OCI-LY7 (cell line): ENCODE data around the gene DNAAF3. TPM values are rescaled to one million over a fixed set of nuclear protein-coding genes. Genes with fewer than 3 reads are reported as not detected.

Experiments
- BruUV-seq: library from RNA; stranded (reverse); fragments of 400-500 nt; replicated peaks from 2 replicates; lab custom pipeline; 2021; lab: Mats Ljungman, UMichigan
- CTCF ChIA-PET: fragments of 300-600 bp; sonication (Branson Sonifier 250); formaldehyde crosslinking; loops from one replicate; lab custom pipeline; 2022; ENCODE audit warnings: antibody characterized with exemption; ENCODE audit not compliant: unreplicated experiment; lab: Charles Lee
- POLR2A ChIA-PET: fragments of 300-600 bp; sonication (Branson Sonifier 250); formaldehyde crosslinking; loops from one replicate; lab custom pipeline; 2022; ENCODE audit warnings: antibody characterized with exemption; lab: Charles Lee
- DNase-seq: peaks from one replicate; pipeline ENCODE4 v3.0.0-alpha.2; 2015; ENCODE audit warnings: low spot score
- H2AFZ ChIP-seq: fragments of 200-600 bp; sonication (generic), shearing (Covaris generic); 2 replicates; pipeline ENCODE4 v1.6.1; 2014; ENCODE audit warnings: mild to moderate bottlenecking, antibody characterized with exemption, low read length, moderate library complexity
- H3K27ac ChIP-seq: fragments of 200-600 bp; sonication (generic); 2 replicates; pipeline ENCODE4 v1.5.1; 2014; ENCODE audit warnings: mixed run types, low read depth, mild to moderate bottlenecking, moderate library complexity, low read length, inconsistent platforms; ENCODE audit not compliant: poor library complexity, severe bottlenecking
- H3K36me3 ChIP-seq: fragments of 200-600 bp; sonication (generic); 2 replicates; pipeline ENCODE4 v1.6.1; 2014; ENCODE audit warnings: mild to moderate bottlenecking, antibody characterized with exemption, low read length, moderate library complexity, mixed read lengths; ENCODE audit not compliant: insufficient read depth
- H3K4me1 ChIP-seq: fragments of 200-600 bp; sonication (generic); 2 replicates; pipeline ENCODE4 v1.5.1; 2014; ENCODE audit warnings: mild to moderate bottlenecking, low read length; ENCODE audit not compliant: insufficient read depth, poor library complexity, severe bottlenecking
- H3K4me2 ChIP-seq: fragments of 200-600 bp; sonication (generic); 2 replicates; pipeline ENCODE4 v1.6.1; 2014; ENCODE audit warnings: mild to moderate bottlenecking, low read length
- H3K4me3 ChIP-seq: fragments of 200-600 bp; sonication (generic); 2 replicates; pipeline ENCODE4 v1.5.1; 2014; ENCODE audit warnings: mild to moderate bottlenecking, low read depth, low read length; ENCODE audit not compliant: poor library complexity, severe bottlenecking
- H3K79me2 ChIP-seq: fragments of 200-600 bp; sonication (generic); 2 replicates; pipeline ENCODE4 v1.6.1; 2016; ENCODE audit warnings: low read depth, mild to moderate bottlenecking, low read length, moderate library complexity, mixed read lengths; ENCODE audit not compliant: insufficient read depth
- H3K9me2 ChIP-seq: fragments of 200-600 bp; sonication (generic); 2 replicates; pipeline ENCODE4 v1.6.1; 2016; ENCODE audit warnings: mild to moderate bottlenecking, low read length, mixed read lengths; ENCODE audit not compliant: insufficient read depth
- H3K9me3 ChIP-seq: fragments of 200-600 bp; sonication (generic); 2 replicates; pipeline ENCODE4 v1.6.1; 2014; ENCODE audit warnings: mild to moderate bottlenecking, mixed run types, low read length, mixed read lengths
- H4K20me1 ChIP-seq: fragments of 200-600 bp; sonication (generic); 2 replicates; pipeline ENCODE4 v1.6.1; 2014; ENCODE audit warnings: mild to moderate bottlenecking, antibody characterized with exemption, low read length, moderate library complexity, mixed read lengths; ENCODE audit not compliant: insufficient read depth
- EZH2phosphoT487 ChIP-seq: fragments of 200-600 bp; sonication (generic); IDR thresholded peaks from 2 replicates; pipeline ENCODE4 v1.6.1; 2018; ENCODE audit warnings: low read depth, borderline replicate concordance, mild to moderate bottlenecking, mixed run types, antibody characterized with exemption, low read length, moderate library complexity, mixed read lengths
- intact Hi-C: fragments of 100-400 bp; cut with micrococcal nuclease; formaldehyde crosslinking; loops from one replicate; pipeline ENCODE4 v1.10.0; 2022; ENCODE audit not compliant: unreplicated experiment
- total RNA-seq, 2 experiments: library from RNA; depleted of rRNA in 1 of 2; stranded (reverse); fragments of >200 nt in 1 of 2; shearing (Covaris generic) in 1 of 2; gene quantifications; 2 replicates each; pipeline ENCODE4 v1.2.3, GENCODE V29; 2014 to 2022
- TF ChIP-seq, protein P1 (sequence below): fragments of 200-600 bp; sonication (generic); conservative IDR thresholded peaks from 2 replicates; pipeline ENCODE4 v1.5.1; 2014; ENCODE audit warnings: mild to moderate bottlenecking, antibody characterized with exemption, low read length, moderate library complexity, mixed read lengths

DNAAF3 gene
- total RNA-seq, 2 experiments from 2014 or later, result 2.5 to 2.8 TPM

DNA sequence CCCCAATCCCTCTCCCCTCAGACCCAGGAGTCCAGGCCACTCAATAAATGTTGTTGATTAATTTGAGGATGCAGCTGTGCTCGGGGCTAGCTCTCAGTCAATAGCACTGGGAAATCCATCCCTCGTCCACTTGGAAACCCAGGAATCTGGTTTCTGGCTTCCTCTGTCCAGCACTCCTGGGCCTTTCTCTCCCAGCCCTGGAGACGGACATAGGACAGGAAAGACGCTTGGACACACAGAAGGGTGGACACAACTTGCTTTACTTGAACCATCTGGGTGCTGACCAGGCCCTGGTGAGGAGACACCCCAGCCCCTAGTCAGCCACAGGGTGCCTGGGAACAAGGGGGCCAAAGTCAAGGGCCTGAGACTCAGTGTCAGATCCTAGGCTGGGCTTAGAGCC is 8.0 kb downstream of the DNAAF3 start:
- Histone ChIP-seq H3K4me1 (peaks cover 14% of the 10 kb centered on the region), H2AFZ (no peak overlapping the region), H4K20me1 (no peaks in the 10 kb centered on the region), H3K27ac (no peak overlapping the region), H3K9me2 (no peaks in the 10 kb centered on the region), H3K9me3 (no peaks in the 10 kb centered on the region), H3K4me2 (no peak overlapping the region), H3K4me3 (no peak overlapping the region), H3K79me2 (no peaks in the 10 kb centered on the region), H3K36me3 (no peaks in the 10 kb centered on the region)
- ChIA-PET CTCF (no interaction called here), POLR2A (no interaction called here)
- DNase-seq, result no peak
- TF ChIP-seq EZH2phosphoT487, result no peak
- TF ChIP-seq, protein P1, sequence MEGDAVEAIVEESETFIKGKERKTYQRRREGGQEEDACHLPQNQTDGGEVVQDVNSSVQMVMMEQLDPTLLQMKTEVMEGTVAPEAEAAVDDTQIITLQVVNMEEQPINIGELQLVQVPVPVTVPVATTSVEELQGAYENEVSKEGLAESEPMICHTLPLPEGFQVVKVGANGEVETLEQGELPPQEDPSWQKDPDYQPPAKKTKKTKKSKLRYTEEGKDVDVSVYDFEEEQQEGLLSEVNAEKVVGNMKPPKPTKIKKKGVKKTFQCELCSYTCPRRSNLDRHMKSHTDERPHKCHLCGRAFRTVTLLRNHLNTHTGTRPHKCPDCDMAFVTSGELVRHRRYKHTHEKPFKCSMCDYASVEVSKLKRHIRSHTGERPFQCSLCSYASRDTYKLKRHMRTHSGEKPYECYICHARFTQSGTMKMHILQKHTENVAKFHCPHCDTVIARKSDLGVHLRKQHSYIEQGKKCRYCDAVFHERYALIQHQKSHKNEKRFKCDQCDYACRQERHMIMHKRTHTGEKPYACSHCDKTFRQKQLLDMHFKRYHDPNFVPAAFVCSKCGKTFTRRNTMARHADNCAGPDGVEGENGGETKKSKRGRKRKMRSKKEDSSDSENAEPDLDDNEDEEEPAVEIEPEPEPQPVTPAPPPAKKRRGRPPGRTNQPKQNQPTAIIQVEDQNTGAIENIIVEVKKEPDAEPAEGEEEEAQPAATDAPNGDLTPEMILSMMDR, result no peak
- BruUV-seq, result no TSS peak
- intact Hi-C loops, result no loop called here

DNA sequence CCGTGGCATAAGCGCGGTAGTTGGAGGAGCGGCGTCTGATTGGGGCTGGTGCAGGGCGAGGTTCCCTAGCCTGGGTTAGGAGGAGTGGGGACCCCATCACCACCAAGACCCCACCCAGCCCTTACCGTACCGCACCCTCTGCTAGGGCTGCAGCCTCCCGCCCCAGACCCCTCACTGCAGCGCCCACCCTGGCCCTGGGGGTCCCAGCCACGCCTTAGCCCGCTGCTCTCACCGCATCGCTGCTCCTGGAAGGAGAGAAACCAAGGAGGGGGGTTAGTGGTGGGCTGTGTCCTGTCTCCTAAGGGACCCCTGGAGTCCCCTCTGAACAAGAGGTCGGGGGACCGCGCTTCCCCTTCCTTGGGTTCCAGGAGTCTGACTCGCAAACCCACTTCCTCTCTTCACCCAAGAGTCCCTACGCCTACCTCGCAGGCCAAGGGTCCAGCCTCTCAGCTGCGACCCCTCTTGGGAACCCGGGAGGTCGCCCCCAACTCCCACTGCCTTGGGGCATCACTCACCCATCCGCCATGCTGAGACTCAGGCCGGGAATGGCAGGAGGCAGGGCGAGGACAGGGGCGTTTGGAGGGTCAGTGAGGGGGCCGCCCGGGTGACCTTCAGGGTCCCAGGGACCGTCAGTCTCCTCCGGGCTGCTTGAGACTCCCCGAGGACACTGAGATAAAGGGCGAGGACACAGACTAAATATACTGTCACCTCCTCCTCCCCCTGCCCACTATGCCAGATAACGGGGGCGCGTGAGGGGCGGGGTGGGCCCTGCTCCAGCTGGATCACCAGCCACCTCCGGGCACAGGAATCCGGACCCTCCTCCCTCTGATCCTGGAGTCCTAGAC is 9.1 kb downstream of the DNAAF3 start, which contains the start of gene TNNI3:
TSS of gene TNNI3 (minus strand) at position 669 of the 845 bp plus-strand sequence. CDS start at position 526, 143 bp downstream.
- H3K4me1 ChIP-seq, result peaks cover 25% of the 10 kb centered on the region
- H3K4me2 ChIP-seq, result no peak within 1 kb of the TSS
- H4K20me1 ChIP-seq, result no peaks in the 10 kb centered on the region
- no TSS peak for BruUV-seq
- no peaks in the 10 kb centered on the region for H3K36me3 ChIP-seq
- H3K4me3 ChIP-seq, result no peak within 1 kb of the TSS
- no peaks in the 10 kb centered on the region for H3K79me2 ChIP-seq
- intact Hi-C loops, result no loop called here
- TF ChIP-seq, protein P1, result no peak
- no peak for TF ChIP-seq EZH2phosphoT487
- no peak for DNase-seq
- H2AFZ ChIP-seq, result no peak within 1 kb of the TSS
- no peak within 1 kb of the TSS for H3K27ac ChIP-seq
- POLR2A ChIA-PET, result interaction anchor here (0.6 kb wide), 1 partner anchor 234 kb away, joined by 3 read pairs; no protein-coding TSS in a partner anchor
- H3K9me2 ChIP-seq, result no peaks in the 10 kb centered on the region
- no peaks in the 10 kb centered on the region; the same call in 1 of the 2 replicates for H3K9me3 ChIP-seq
- CTCF ChIA-PET, result no interaction called here
